Subcutaneous abdominal adipose tissue (tissue), 5 donors: Measurements from ENCODE around the gene GGN.
A peak's percentile ranks its signal among the peaks of the same experiment; 100 is the strongest.
"Not testable (repeated sequence)": the region's sequence is repeated elsewhere in the genome, so short reads cannot be mapped to it uniquely, and the experiment has no call there.

Experiments
- H3K27ac ChIP-seq: one replicate; pipeline ENCODE4 v1.7.0; 2013; ENCODE audit warnings: low read depth, mild to moderate bottlenecking, inconsistent platforms, low read length, moderate library complexity
- H3K27me3 ChIP-seq, 5 donors: one replicate each; pipeline ENCODE4 v1.7.0; 2013; ENCODE audit warnings: low read length in 5 of 5, inconsistent platforms in 1 of 5; ENCODE audit not compliant: control insufficient read depth in 5 of 5, insufficient read depth in 4 of 5
- H3K36me3 ChIP-seq, 5 donors: one replicate each; pipeline ENCODE4 v1.7.0; 2013; ENCODE audit warnings: low read length in 5 of 5; ENCODE audit not compliant: control insufficient read depth in 5 of 5, insufficient read depth in 5 of 5
- H3K4me1 ChIP-seq, 5 donors: one replicate each; pipeline ENCODE4 v1.7.0; 2013; ENCODE audit warnings: low read length in 5 of 5, mild to moderate bottlenecking in 3 of 5, moderate library complexity in 1 of 5; ENCODE audit not compliant: control insufficient read depth in 5 of 5, insufficient read depth in 5 of 5
- H3K4me3 ChIP-seq, 5 donors: one replicate each; pipeline ENCODE4 v1.7.0; 2013; ENCODE audit warnings: low read length in 5 of 5, low read depth in 1 of 5
- H3K9ac ChIP-seq, 5 donors: one replicate each; pipeline ENCODE4 v1.7.0; 2013; ENCODE audit warnings: low read length in 5 of 5, mild to moderate bottlenecking in 4 of 5, moderate library complexity in 3 of 5
- H3K9me3 ChIP-seq, 5 donors: one replicate each; pipeline ENCODE4 v1.7.0; 2013; ENCODE audit warnings: low read length in 5 of 5; ENCODE audit not compliant: control insufficient read depth in 5 of 5
- donor health status: healthy.
- donor health status: healthy.
- donor health status: healthy.
- donor health status: healthy.
- donor health status: healthy.

GGN gene

GRCh38 chr19:38358071-38358470 is 29.8 kb downstream of the GGN start:
- H3K9me3 ChIP-seq = no peaks in the 10 kb centered on the region
- no peak overlapping the region for H3K27ac ChIP-seq
- H3K4me1 ChIP-seq = peaks cover 2 to 19% (median 17%) of the 10 kb centered on the region in 5 donors
- H3K4me3 ChIP-seq = no peak overlapping the region
- H3K9ac ChIP-seq = no peak overlapping the region
- H3K27me3 ChIP-seq = peaks cover 24 to 47% (median 35%) of the 10 kb centered on the region in 5 donors
- no peaks in the 10 kb centered on the region for H3K36me3 ChIP-seq

GRCh38 chr19:38355728-38356725 is 31.8 kb downstream of the GGN start:
- Histone ChIP-seq H3K9ac (no peak overlapping the region), H3K36me3 (no peaks in the 10 kb centered on the region), H3K27me3 (peaks cover 32 to 49% (median 40%) of the 10 kb centered on the region in 5 donors), H3K4me1 (peaks cover 0 to under 1% (median 0%) of the 10 kb centered on the region in 5 donors), H3K4me3 (no peak overlapping the region), H3K9me3 (no peaks in the 10 kb centered on the region), H3K27ac (no peak overlapping the region)

DNA sequence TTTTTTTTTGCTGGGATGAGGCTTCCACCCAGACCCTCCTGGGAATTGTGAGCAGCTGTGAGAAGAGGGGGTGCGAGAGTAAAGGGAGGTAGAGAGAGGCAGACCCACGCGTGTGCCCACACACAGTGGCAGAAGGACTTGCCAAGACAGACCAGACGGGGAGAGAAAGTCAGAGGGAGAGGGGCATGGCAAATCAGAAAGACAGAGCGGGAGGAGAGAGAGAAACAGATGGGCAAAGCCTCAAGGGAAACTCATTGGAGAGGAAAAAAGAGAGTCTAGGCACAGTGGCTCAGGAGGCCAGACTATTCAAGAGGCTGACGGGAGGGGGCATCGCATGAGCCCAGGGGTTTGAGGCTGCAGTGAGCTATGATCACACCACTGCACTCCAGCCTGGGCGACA is 35.2 kb downstream of the GGN start:
- no peaks in the 10 kb centered on the region for H3K4me1 ChIP-seq
- H3K4me3 ChIP-seq = no peak overlapping the region
- peaks cover 20 to 27% (median 26%) of the 10 kb centered on the region in 5 donors for H3K27me3 ChIP-seq
- no peaks in the 10 kb centered on the region for H3K36me3 ChIP-seq
- H3K9me3 ChIP-seq = no peaks in the 10 kb centered on the region
- no peak overlapping the region for H3K9ac ChIP-seq
- H3K27ac ChIP-seq = no peak overlapping the region

DNA sequence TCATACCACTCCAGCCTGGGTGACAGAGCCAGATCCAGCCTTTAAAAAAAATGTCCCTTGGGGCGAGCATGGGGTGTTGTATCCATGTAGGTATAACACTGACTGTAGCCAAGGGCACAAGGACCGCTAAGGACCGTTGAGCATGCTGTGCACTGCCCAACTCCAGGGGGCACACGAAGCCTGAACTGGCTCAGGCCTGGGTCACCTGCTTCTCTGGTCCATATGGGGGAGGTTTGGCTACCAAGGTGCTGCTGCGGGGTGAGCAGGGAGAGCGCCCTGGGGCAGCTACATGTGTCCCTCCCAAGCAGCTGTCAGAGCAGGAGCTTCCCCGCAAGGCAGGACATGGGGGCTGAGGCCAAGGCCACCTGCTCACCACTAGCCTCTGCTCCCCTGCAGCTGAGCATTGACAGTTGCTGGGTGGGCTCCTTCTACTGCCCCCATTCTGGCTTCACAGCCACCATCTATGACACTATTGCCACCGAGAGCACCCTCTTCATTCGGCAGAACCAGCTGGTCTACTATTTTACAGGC is 35.9 kb downstream of the GGN start:
- H3K4me1 ChIP-seq = no peaks in the 10 kb centered on the region
- H3K36me3 ChIP-seq = no peaks in the 10 kb centered on the region
- no peak overlapping the region for H3K9ac ChIP-seq
- no peak overlapping the region for H3K27ac ChIP-seq
- peaks cover 19 to 27% (median 25%) of the 10 kb centered on the region in 5 donors for H3K27me3 ChIP-seq
- no peak overlapping the region for H3K4me3 ChIP-seq
- H3K9me3 ChIP-seq = no peaks in the 10 kb centered on the region

DNA sequence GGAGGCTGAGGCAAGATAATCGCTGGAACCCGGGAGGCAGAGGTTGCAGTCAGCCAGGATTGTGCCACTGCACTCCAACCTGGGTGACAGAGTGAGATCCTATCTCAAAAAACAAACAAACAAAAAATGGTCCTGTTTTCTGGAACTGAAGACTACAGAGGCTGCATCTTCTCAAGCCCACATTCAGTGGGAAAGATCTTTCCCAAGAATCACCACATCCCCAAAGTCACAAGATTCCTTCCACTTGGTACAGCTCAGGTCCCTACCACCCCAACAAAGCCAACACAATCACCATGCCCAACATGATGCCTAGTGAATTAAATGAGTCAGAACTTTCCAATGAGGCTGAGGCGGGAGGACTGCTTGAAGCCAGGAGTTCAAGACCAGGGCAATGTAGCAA is 37.0 kb downstream of the GGN start:
- Histone ChIP-seq H3K9me3 (no peaks in the 10 kb centered on the region), H3K4me3 (no peak overlapping the region), H3K27me3 (peaks cover 11 to 17% (median 16%) of the 10 kb centered on the region in 5 donors), H3K9ac (no peak overlapping the region), H3K4me1 (no peaks in the 10 kb centered on the region), H3K36me3 (no peaks in the 10 kb centered on the region), H3K27ac (no peak overlapping the region)

DNA sequence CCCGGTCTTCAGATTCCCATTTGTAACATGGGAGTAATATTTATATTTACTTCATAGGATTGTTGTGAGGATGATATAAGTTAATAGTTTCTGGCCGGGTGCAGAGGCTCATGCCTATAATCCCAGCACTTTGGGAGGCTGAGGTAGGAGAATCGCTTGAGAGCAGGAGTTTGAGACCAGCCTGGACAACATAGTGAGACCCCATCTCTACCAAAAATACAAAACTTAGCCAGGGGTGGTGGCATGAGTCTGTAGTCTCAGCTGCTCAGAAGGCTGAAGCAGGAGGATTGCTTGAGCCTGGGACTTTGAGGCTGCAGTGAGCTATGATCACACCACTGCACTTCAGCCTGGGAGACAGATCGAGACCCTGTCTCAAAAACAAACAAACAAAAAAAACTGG is 41.0 kb downstream of the GGN start:
- Histone ChIP-seq H3K27me3 (peaks cover 0 to 3% (median 2%) of the 10 kb centered on the region in 5 donors), H3K27ac (no peak overlapping the region), H3K4me1 (no peaks in the 10 kb centered on the region), H3K9me3 (no peaks in the 10 kb centered on the region), H3K4me3 (no peak overlapping the region), H3K36me3 (peaks cover 0 to 7% (median 0%) of the 10 kb centered on the region in 5 donors), H3K9ac (no peak overlapping the region)

DNA sequence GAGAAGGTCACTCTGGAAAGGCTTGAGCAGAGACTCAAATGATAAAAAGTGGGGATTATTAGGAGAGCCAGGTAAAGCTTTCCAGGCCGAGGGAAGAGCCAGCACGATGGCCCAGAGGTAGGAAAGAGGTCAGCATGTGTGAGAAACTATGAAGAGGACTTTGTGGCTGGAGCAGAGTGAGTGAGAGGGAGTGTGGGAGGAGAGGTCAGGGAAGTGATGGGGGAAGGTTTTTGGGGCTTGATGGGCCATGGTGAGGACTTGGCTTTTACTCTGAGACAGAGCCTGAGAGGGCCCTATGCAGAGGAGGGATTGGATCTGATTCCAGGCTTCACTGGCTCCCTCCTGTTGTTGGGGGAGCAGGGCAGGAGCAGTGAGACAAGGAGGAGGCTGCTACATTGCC is 46.9 kb downstream of the GGN start:
- no peak overlapping the region for H3K9ac ChIP-seq
- H3K27me3 ChIP-seq = no peaks in the 10 kb centered on the region
- H3K4me1 ChIP-seq = peaks cover 4 to 13% (median 10%) of the 10 kb centered on the region in 5 donors
- H3K36me3 ChIP-seq = peaks cover 0 to 7% (median 2%) of the 10 kb centered on the region in 5 donors
- no peaks in the 10 kb centered on the region for H3K9me3 ChIP-seq
- no peak overlapping the region for H3K4me3 ChIP-seq
- H3K27ac ChIP-seq = no peak overlapping the region

GRCh38 chr19:38339011-38339410 is 48.8 kb downstream of the GGN start:
- not testable (repeated sequence) for H3K27me3 ChIP-seq, H3K9ac ChIP-seq, H3K27ac ChIP-seq, H3K36me3 ChIP-seq, H3K4me3 ChIP-seq, H3K9me3 ChIP-seq
- peaks cover 4 to 13% (median 10%) of the 10 kb centered on the region in 5 donors for H3K4me1 ChIP-seq

DNA sequence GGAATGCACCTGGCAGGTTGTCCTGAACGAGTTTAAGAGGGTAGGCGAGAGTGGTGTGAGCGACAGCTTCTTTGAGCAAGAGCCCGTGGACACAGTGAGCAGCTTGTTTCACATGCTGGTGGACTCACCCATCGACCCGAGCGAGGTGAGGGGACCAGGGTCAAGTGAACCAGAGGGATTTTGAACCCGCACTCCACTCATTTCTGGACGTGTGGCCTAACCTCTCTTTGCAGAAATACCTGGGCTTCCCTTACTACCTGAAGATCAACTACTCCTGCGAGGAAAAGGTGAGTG is 50.5 kb downstream of the GGN start:
- Histone ChIP-seq H3K4me3 (peak overlapping the region; percentile 31 to 89 (median 76)), H3K27ac (no peak overlapping the region), H3K36me3 (peaks cover 0 to 3% (median 0%) of the 10 kb centered on the region in 5 donors), H3K9ac (peak overlapping the region in 1 of 5 donors; percentile 65), H3K9me3 (no peaks in the 10 kb centered on the region), H3K27me3 (no peaks in the 10 kb centered on the region), H3K4me1 (peaks cover 4 to 13% (median 10%) of the 10 kb centered on the region in 5 donors)

DNA sequence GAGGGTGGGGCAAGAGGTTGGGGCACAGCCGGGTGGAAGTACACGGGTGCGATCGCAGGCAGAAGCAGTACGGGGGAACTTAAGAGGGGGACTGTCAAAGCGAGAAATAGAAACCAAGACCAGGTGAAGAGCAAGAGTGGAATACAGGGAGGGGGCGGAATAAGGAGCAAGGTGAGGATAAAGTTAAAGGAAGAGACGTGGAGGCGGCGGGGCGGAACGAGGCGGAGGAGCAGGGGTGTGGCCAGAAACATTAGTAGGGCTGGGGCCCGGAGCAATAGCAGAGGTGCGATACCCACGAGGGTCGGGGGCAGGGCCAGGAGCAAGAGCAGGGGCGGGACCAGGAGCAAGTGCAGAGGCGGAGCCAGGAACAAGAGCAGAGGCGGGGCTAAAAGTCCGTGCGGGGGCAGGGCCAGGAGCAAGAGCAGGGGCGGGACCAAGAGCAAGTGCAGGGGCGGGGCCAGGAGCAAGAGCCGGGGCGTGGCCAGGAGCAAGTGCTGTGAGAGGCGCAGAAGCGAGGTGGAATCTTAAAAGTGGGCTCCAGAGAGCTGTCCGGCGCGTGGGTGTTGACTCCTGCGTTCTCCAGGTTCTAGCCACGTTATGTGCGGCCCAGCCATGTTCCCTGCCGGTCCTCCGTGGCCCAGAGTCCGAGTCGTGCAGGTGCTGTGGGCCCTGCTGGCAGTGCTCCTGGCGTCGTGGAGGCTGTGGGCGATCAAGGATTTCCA is 51.0 kb downstream of the GGN start:
- Histone ChIP-seq H3K9ac (peak overlapping the region in 4 of 5 donors; percentile 68 to 92 (median 77)), H3K27ac (peak overlapping the region; percentile 90), H3K36me3 (peaks cover 0 to 3% (median 0%) of the 10 kb centered on the region in 5 donors), H3K4me3 (peak overlapping the region; percentile 87 to 90 (median 89)), H3K27me3 (no peaks in the 10 kb centered on the region), H3K4me1 (peaks cover 4 to 13% (median 10%) of the 10 kb centered on the region in 5 donors), H3K9me3 (no peaks in the 10 kb centered on the region)
